IPS-NIHi7 (cell line): ENCODE results near the gene BAIAP2L1.
A peak's percentile ranks its signal among the peaks of the same experiment; 100 is the strongest.
"Not testable (repeated sequence)": the region's sequence is repeated elsewhere in the genome, so short reads cannot be mapped to it uniquely, and the experiment has no call there.

Experiments used
- DNase-seq: peaks from one replicate; pipeline ENCODE4 v3.0.0; 2012; ENCODE audit warnings: mixed read lengths; ENCODE audit errors: extremely low spot score

The BAIAP2L1 gene

DNA sequence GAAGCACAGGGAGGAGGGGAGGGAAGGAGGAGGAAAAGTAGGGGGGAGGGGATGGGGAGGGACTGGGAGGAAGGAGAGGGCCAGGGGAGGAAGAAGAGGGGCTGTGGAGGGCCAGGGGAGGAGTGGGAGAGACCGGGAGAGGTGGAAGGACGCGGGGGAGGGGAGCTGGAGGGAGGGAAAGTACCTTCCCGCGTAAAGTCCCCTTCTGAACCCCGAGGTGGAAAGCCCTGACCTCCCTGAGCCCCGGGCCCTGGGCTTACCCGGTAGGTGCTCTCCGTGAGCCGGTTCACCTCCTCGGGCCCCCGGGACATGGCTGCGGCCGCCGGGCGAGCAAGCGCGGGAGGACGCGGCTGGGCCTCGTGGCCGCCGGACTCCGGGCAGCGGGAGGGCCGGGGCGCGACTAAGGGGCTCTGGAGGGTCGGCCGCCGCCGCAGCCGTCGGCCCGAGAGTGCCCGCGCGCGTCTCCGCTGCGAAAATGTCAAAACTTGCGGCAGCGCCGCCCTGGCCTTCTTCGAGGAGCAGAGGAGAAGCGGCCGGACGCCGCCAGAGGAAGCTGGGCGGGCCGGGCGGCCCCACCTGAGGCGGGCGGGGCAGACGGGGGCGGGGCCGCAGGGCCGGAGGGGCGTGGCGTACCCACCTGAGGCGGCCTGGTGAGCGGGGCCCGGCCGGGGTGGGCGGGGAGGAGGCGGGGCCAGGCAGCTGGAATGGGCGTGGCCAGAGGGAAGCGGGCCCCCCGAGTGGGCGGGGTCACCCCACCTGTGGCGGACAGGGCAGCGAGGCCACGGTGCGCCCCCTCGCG, at the start of gene BAIAP2L1:
Gene BAIAP2L1 (minus strand): TSS at position 549 of the 799 bp plus-strand sequence. CDS start 238 bp downstream, at position 311.
- DNase-seq, result peak; percentile 98

DNA sequence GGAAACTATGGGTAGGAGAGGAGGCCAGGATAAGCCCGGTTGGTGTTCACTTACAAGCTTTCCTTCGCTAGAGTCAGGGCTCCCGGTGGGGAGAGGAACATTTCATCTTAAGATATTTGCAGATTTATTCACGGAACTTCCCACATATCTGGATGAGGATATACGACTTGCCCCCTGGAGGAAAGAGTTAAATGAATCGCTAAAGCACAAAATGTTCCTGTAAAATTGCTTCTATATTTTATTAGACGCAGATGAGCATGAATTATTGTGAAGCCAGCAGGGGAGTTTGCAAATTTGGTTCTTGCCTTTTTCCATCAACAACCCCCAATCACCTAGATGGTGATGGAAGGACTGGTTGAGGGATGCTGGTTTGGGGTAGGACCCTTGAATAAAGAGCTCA, 47.9 kb upstream of the BAIAP2L1 start:
- DNase-seq, result no peak

- DNase-seq, result not testable (repeated sequence)
Measured at GRCh38 chr7:98440992-98441391, 40.1 kb upstream of the BAIAP2L1 start.

DNA sequence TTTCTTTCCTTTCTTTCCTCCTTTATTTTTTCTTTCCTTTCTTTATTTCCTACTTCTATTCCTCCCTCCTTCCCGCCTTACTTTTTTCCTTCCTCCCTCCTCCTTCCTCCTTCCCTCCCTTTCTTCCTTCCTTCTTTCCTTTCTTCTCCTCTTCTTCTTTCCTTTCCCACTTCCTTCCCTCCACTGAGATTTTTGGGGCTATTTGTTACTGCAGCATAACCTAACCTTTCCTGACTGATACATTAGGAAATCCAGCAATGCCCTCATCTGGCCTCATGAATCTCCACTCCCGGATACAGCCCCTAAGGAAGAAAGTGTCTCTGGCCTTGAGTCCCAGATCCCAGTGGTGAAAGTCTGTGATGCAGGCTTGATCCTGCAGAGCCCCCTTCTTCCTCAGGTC, 38.6 kb upstream of the BAIAP2L1 start:
- no peak for DNase-seq

GRCh38 chr7:98434087-98434486, 33.2 kb upstream of the BAIAP2L1 start:
- no peak for DNase-seq

DNA sequence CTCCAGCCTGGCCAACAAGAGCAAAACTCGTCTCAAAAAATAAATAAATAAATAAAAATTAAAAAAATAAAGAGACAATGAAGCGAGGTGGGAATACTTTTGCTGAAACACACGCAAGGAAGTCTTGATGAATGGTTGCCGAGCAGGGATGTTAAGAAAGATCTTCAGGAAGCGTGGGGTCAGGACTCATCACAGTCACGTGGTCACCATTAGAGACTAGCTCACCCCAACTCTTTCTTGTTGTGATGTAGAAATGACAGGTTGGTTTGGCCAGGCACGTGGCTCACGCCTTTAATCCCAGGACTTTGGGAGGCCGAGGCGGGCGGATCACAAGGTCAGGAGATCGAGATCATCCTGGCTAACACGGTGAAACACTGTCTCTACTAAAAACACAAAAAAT, 28.9 kb upstream of the BAIAP2L1 start:
- no peak for DNase-seq

GRCh38 chr7:98423043-98423442, 22.2 kb upstream of the BAIAP2L1 start:
- no peak for DNase-seq

DNA sequence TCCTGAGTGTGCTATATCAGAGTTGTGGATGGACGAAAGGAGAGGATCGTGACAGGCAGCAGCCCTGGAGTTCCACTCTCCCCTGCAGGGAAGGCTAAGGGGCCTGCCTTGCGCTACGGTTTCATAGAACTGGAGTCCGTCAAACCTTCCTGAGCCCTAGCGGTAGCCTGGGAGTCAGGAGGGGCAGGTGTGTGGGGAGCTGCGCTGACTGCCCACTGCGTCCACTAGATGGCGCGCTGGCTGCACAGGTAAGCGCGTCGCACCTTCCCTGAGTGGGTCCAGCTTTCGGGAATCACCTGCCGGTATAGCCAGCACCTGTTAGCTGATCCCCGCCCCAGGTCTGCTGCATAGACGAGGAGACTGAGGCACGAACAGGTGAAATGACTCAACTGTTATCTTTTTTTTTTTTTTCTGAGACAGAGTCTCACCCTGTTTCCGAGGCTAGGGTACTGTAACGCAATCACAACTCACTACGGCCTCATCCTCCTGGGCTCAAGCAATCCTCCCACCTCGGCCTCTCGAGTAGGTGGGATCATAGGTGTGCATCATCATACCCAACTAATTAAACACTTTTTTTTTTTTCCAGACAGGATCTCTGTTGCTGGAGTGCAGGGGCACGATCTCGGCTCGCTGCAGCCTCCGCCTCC, 20.2 kb upstream of the BAIAP2L1 start:
- peak; percentile 97 for DNase-seq

DNA sequence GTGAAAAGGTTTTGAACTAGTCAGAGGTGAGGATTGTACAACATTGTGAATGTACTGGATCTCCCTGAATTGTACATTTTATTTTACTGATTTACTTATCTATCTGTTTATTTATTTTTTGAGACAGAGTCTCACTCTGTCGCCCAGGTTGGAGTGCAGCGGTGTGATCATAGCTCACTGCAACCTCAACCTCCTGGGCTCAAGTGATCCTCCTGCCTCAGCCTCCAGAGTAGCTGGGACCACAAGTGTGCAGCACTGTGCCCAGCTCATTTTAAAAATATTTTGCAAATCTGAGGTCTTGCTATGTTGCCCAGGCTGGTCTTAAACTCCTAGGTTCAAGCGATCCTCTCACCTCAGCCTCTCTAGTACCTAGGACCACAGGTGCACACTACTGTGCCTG, 19.1 kb upstream of the BAIAP2L1 start:
- DNase-seq, result not testable (repeated sequence)

GRCh38 chr7:98419316-98419691, 18.4 kb upstream of the BAIAP2L1 start:
- DNase-seq, result not testable (repeated sequence)

GRCh38 chr7:98418636-98419315, 17.9 kb upstream of the BAIAP2L1 start:
- DNase-seq, result peak; percentile 50

DNA sequence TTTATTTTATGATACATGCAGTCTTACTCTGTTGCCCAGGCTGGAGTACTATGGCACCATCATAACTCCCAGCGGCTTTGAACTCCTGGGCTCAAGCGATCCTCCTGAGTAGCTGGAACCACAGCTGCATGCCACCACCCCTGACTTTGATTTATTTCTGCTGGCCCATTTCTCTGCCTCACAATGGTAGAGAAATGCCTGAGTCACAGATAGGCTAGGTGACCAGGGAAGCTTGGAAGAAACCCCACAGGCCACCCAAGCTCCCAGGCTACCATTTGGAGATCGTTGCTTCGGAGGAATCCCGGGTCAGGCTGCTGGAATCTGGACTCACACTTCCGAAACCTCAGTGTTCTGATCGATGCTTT, 17.4 kb upstream of the BAIAP2L1 start:
- no peak for DNase-seq

DNA sequence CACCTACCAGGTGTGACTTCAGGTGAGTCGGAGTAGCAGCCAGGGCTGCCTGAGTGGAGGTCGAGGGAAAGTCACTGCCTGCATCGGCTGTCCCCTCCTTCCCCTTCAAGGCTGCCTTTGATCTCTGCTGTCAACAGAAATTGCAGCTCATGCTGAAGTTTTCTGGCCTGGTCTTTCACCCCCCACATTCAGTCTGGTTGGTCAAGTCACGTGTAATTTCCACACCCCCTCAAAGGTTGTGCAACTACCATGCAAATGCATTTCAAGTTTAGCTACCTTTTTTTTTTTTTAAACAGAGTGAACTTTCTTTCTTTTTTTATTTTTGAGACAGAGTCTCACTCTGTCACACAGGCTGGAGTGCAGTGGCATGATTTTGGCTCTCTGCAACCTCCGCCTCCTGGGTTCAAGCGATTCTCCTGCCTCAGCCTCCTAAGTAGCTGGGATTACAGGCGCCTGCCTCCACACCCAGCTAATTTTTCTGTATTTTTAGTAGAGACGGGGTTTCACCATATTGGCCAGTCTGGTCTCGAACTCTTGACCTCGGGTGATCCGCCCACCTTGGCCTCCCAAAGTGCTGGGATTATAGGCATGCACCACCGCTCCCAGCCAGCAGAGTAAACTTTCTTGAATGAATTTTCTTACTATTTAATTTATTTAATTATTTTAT, 16.8 kb upstream of the BAIAP2L1 start:
- not testable (repeated sequence) for DNase-seq

GRCh38 chr7:98414205-98414900, 13.5 kb upstream of the BAIAP2L1 start:
- DNase-seq, result no peak

GRCh38 chr7:98413655-98414054, 12.8 kb upstream of the BAIAP2L1 start:
- DNase-seq, result not testable (repeated sequence)

- DNase-seq, result no peak
Measured at GRCh38 chr7:98409843-98410242, 9.0 kb upstream of the BAIAP2L1 start.

DNA sequence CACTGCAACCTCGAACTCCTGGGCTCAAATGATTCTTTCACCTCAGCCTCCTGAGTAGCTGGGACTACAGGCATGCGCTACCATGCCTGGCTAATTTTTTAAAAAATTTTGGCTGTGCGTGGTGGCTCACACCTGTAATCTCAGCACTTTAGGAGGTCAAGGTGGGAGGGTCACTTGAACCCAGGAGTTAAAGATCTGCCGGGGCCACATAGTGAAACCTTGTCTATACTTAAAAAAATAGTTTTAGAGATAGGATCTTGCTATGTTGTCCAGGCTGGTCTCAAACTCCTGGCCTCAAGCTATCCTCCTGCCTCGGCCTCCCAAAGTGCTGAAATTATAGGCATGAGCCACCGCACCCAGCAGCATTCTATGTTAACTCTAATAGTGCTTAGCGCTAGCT, 7.3 kb upstream of the BAIAP2L1 start:
- DNase-seq, result not testable (repeated sequence)

DNA sequence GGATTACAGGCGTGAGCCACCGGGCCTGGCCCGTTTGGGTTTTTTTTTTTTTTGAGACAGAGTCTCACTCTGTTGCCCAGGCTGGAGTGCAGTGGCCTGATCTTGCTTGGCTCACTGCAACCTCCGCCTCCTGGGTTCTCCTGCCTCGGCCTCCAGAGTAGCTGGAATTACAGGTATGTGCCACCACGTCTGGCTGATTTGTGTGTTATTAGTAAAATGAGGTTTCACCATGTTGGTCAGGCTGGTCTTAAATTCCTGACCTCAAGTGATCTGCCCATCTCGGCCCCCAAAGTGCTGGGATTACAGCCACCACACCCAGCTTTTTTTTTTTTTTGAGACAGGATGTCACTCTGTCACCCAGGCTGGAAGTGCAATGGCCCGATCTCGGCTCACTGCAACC, 5.9 kb upstream of the BAIAP2L1 start:
- no peak for DNase-seq

GRCh38 chr7:98404840-98405239, 4.0 kb upstream of the BAIAP2L1 start:
- no peak for DNase-seq

DNA sequence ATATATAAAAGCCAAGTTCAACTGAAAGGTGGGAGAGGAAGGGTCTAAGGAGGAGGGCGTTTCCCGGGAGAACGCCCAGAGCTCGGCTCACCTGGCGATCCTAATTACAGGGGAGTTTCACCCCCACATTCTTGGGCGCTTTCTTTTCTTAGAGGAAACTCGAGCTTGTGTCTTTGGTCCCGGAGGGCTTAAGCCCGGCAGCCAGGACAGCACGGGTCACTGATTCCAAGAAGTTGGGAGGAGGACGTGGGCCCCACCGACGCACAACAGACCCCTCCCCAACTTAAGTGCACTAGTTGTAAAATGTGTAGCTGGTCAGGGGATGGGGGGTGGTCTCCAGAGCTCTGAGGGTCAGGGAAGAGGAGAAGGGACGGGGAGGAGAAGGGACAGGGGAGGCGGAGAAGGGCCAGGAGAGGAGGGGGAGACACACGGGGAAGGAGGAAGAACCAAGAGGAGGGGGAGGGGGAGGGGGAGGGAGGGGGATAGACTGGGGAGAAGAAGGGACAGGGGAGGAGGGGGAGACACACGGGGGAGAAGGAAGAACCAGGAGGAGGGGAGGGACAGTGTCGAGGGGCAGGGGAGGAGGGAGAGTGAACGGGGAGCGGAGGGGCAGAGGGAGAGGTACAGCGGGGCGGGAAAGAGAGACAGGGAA, 874 bp downstream of the BAIAP2L1 start:
- DNase-seq, result no peak

- no peak for DNase-seq
Measured at GRCh38 chr7:98399462-98399861, 1.4 kb downstream of the BAIAP2L1 start.
